ENCODE measurements around the gene IDUA. TPM values are rescaled to one million over a fixed set of nuclear protein-coding genes. Genes with fewer than 3 reads are reported as not detected.
A peak's percentile ranks its signal among the peaks of the same experiment; 100 is the strongest.

IDUA gene
- total RNA-seq, 1 donor from 2014 or later = 46.0 TPM

- Mint-ChIP-seq H3K27ac (ENCODE audit: unreplicated experiment) (no peak overlapping the region), H3K9me3 (ENCODE audit: low read depth) (no peaks in the 10 kb centered on the region), H3K36me3 (ENCODE audit: low read depth) (peaks cover 7% of the 10 kb centered on the region), H3K4me3 (ENCODE audit: unreplicated experiment) (no peak overlapping the region), H3K4me1 (ENCODE audit: low read depth) (no peaks in the 10 kb centered on the region), H3K27me3 (ENCODE audit: low read depth) (no peaks in the 10 kb centered on the region)
- peak; percentile 55 for DNase-seq (ENCODE audit: low spot score)
- TF ChIP-seq CTCF (IDR thresholded peaks at IDR 0.05) = no peak
Measured at GRCh38 chr4:951186-951585, 35.7 kb upstream of the IDUA start.

GRCh38 chr4:951594-952468 lies 35.0 kb upstream of the IDUA start:
- Mint-ChIP-seq H3K27ac (ENCODE audit: unreplicated experiment) (no peak overlapping the region), H3K4me3 (ENCODE audit: unreplicated experiment) (no peak overlapping the region), H3K36me3 (ENCODE audit: low read depth) (peaks cover 7% of the 10 kb centered on the region), H3K27me3 (ENCODE audit: low read depth) (no peaks in the 10 kb centered on the region), H3K9me3 (ENCODE audit: low read depth) (no peaks in the 10 kb centered on the region), H3K4me1 (ENCODE audit: low read depth) (no peaks in the 10 kb centered on the region)
- no peak for TF ChIP-seq CTCF (IDR thresholded peaks at IDR 0.05)
- DNase-seq (ENCODE audit: low spot score) = peak; percentile 85

GRCh38 chr4:952881-953573 lies 33.8 kb upstream of the IDUA start:
- Mint-ChIP-seq H3K4me3 (ENCODE audit: unreplicated experiment) (no peak overlapping the region), H3K36me3 (ENCODE audit: low read depth) (peaks cover 9% of the 10 kb centered on the region), H3K27me3 (ENCODE audit: low read depth) (no peaks in the 10 kb centered on the region), H3K9me3 (ENCODE audit: low read depth) (no peaks in the 10 kb centered on the region), H3K4me1 (ENCODE audit: low read depth) (no peaks in the 10 kb centered on the region), H3K27ac (ENCODE audit: unreplicated experiment) (no peak overlapping the region)
- TF ChIP-seq CTCF (IDR thresholded peaks at IDR 0.05) = no peak
- peak; percentile 82 for DNase-seq (ENCODE audit: low spot score)

GRCh38 chr4:953574-953915 lies 33.3 kb upstream of the IDUA start:
- H3K4me3 Mint-ChIP-seq (ENCODE audit: unreplicated experiment) = no peak overlapping the region
- H3K27me3 Mint-ChIP-seq (ENCODE audit: low read depth) = no peaks in the 10 kb centered on the region
- DNase-seq (ENCODE audit: low spot score) = no peak
- no peak for TF ChIP-seq CTCF (IDR thresholded peaks at IDR 0.05)
- no peaks in the 10 kb centered on the region for H3K9me3 Mint-ChIP-seq (ENCODE audit: low read depth)
- H3K36me3 Mint-ChIP-seq (ENCODE audit: low read depth) = peaks cover 9% of the 10 kb centered on the region
- no peak overlapping the region for H3K27ac Mint-ChIP-seq (ENCODE audit: unreplicated experiment)
- H3K4me1 Mint-ChIP-seq (ENCODE audit: low read depth) = no peaks in the 10 kb centered on the region

GRCh38 chr4:954211-955020 lies 32.4 kb upstream of the IDUA start:
- peaks cover 11% of the 10 kb centered on the region for H3K36me3 Mint-ChIP-seq (ENCODE audit: low read depth)
- no peaks in the 10 kb centered on the region for H3K27me3 Mint-ChIP-seq (ENCODE audit: low read depth)
- H3K9me3 Mint-ChIP-seq (ENCODE audit: low read depth) = no peaks in the 10 kb centered on the region

More at GRCh38 chr4:954211-955020, 32.4 kb upstream of the IDUA start:
- Mint-ChIP-seq H3K4me3 (ENCODE audit: unreplicated experiment) (no peak overlapping the region), H3K27ac (ENCODE audit: unreplicated experiment) (no peak overlapping the region), H3K4me1 (ENCODE audit: low read depth) (no peaks in the 10 kb centered on the region)
- peak; percentile 71 for DNase-seq (ENCODE audit: low spot score)
- no peak for TF ChIP-seq CTCF (IDR thresholded peaks at IDR 0.05)
